GM12878 (cell line): ENCODE results near the gene FSIP1. TPM values are rescaled to one million over a fixed set of nuclear protein-coding genes. Genes with fewer than 3 reads are reported as not detected.

Experiments
- ATAC-seq: fragments of 200-7000 bp; cut with Tn5 transposase; 3 replicates; pipeline ENCODE4 v1.9.1; 2020; ENCODE audit warnings: mild to moderate bottlenecking, moderate library complexity
- BruUV-seq: library from RNA; stranded (reverse); fragments of 400-500 nt; replicated peaks from 2 replicates; lab custom pipeline; 2021; lab: Mats Ljungman, UMichigan
- CTCF ChIA-PET: fragments of 300-600 bp; sonication (Branson Sonifier 250); formaldehyde crosslinking; extraction: SDS; loops from one replicate; lab custom pipeline; 2021; ENCODE audit warnings: inconsistent platforms; lab: Yijun Ruan, JAX
- POLR2A ChIA-PET: fragments of 350-600 bp; formaldehyde crosslinking; extraction: SDS; loops from one replicate; lab custom pipeline; 2021; ENCODE audit warnings: inconsistent platforms; lab: Charles Lee
- RAD21 ChIA-PET: fragments of 300-600 bp; sonication (Branson Sonifier 250); formaldehyde crosslinking; loops from one replicate; lab custom pipeline; 2023; ENCODE audit warnings: antibody characterized with exemption; ENCODE audit not compliant: unreplicated experiment; lab: Charles Lee
- SMC1A ChIA-PET: fragments of 300-600 bp; sonication (Branson Sonifier 250); formaldehyde crosslinking; loops from one replicate; lab custom pipeline; 2023; ENCODE audit not compliant: unreplicated experiment, uncharacterized antibody; lab: Charles Lee
- DNase-seq: peaks from one replicate; pipeline ENCODE4 v3.0.0-alpha.2; 2011; ENCODE audit warnings: low read depth, low spot score
- FAIRE-seq: peaks from 3 replicates; lab custom pipeline; 2011; peaks lifted over from hg19 to GRCh38; lab: Jason Lieb, UNC
- H2AFZ ChIP-seq: 2 replicates; pipeline ENCODE4 v1.6.0; 2011; ENCODE audit warnings: low read depth, low read length, control low read depth; ENCODE audit not compliant: control insufficient read depth
- H3K27ac ChIP-seq: 2 replicates; pipeline ENCODE4 v1.5.1; 2011; ENCODE audit warnings: control low read depth; ENCODE audit not compliant: control insufficient read depth, insufficient read depth
- H3K27me3 ChIP-seq, 2 experiments: replicated peaks in 1 of 2; 2 replicates each; pipeline versions ENCODE4 v1.6.0 to v1.6.1; 2011; ENCODE audit warnings: low read length in 1 of 2; ENCODE audit not compliant: control insufficient read depth in 2 of 2, insufficient read depth in 2 of 2
- H3K36me3 ChIP-seq, 2 experiments: 2 replicates each; pipeline ENCODE4 v1.5.1; 2011; ENCODE audit warnings: low read length in 1 of 2; ENCODE audit not compliant: control insufficient read depth in 2 of 2, insufficient read depth in 2 of 2
- H3K4me1 ChIP-seq: 2 replicates; pipeline ENCODE4 v1.6.1; 2011; ENCODE audit warnings: mild to moderate bottlenecking, low read length, moderate library complexity, mixed read lengths; ENCODE audit not compliant: control insufficient read depth, insufficient read depth
- H3K4me2 ChIP-seq: 2 replicates; pipeline ENCODE4 v1.6.0; 2011; ENCODE audit warnings: control low read depth; ENCODE audit not compliant: control insufficient read depth, insufficient read depth
- H3K4me3 ChIP-seq: fragments of 200-600 bp; sonication (generic); 2 replicates; pipeline ENCODE4 v1.5.1; 2016
- H3K79me2 ChIP-seq: 2 replicates; pipeline ENCODE4 v1.6.0; 2011; ENCODE audit warnings: low read length; ENCODE audit not compliant: control insufficient read depth, insufficient read depth
- H3K9ac ChIP-seq: 2 replicates; pipeline ENCODE4 v1.8.0; 2011; ENCODE audit warnings: low read length, control low read depth, mixed read lengths; ENCODE audit not compliant: control insufficient read depth, insufficient read depth
- H3K9me3 ChIP-seq: replicated peaks from 3 replicates; pipeline ENCODE4 v1.5.1; 2011; ENCODE audit warnings: mild to moderate bottlenecking, low read length; ENCODE audit not compliant: control insufficient read depth, insufficient read depth
- H4K20me1 ChIP-seq: 2 replicates; pipeline ENCODE4 v1.6.0; 2011; ENCODE audit not compliant: control insufficient read depth, insufficient read depth
- BCL11A ChIP-seq: IDR thresholded peaks from 2 replicates; pipeline ENCODE4 v1.6.1; 2011; ENCODE audit warnings: low read depth, low read length
- IKZF2 ChIP-seq, 2 experiments: fragments of 450-650 bp; IDR thresholded peaks; 2 replicates each; pipeline ENCODE4 v1.6.1; 2017; ENCODE audit warnings: mild to moderate bottlenecking in 2 of 2, moderate library complexity in 2 of 2
- NFIC ChIP-seq: IDR thresholded peaks from 2 replicates; pipeline ENCODE4 v1.6.1; 2012; ENCODE audit warnings: low read depth, mild to moderate bottlenecking, inconsistent platforms, low read length, moderate library complexity
- PML ChIP-seq: IDR thresholded peaks from 2 replicates; pipeline ENCODE4 v1.6.1; 2012; ENCODE audit warnings: low read length, inconsistent platforms
- SMAD1 ChIP-seq: fragments of 450-650 bp; IDR thresholded peaks from 2 replicates; pipeline ENCODE4 v1.6.1; 2018; ENCODE audit warnings: mild to moderate bottlenecking, low read depth; ENCODE audit not compliant: partially characterized antibody
- SMC3 ChIP-seq: IDR thresholded peaks from 2 replicates; pipeline ENCODE4 v1.6.1; 2011; ENCODE audit warnings: low read length, improper control_type of control experiment, borderline replicate concordance
- TBL1XR1 ChIP-seq: IDR thresholded peaks from 2 replicates; pipeline ENCODE4 v1.6.1; 2012; ENCODE audit warnings: low read depth, low read length, improper control_type of control experiment
- WGBS: methylation state at CpG from one replicate; pipeline ENCODE4 v1.1.6; 2016; ENCODE audit warnings: low lambda C conversion rate; ENCODE audit not compliant: insufficient replicate concordance, insufficient coverage; ENCODE audit errors: missing lambda C conversion rate; 5-methylcytosine and 5-hydroxymethylcytosine counted together
- in situ Hi-C: fragments of 300-500 bp; cut with MboI; formaldehyde crosslinking; loops from 9 replicates; pipeline ENCODE4 v1.14.3; 2018; ENCODE audit warnings: mixed read lengths
- intact Hi-C: fragments of 100-400 bp; cut with micrococcal nuclease; formaldehyde crosslinking; loops from one replicate; pipeline ENCODE4 v1.14.2; 2022; ENCODE audit not compliant: unreplicated experiment
- polyA plus RNA-seq, 11 experiments: library from polyadenylated mRNA; depleted of rRNA in 4 of 11; unstranded in 6 of 11; stranded (reverse) in 5 of 11; fragments of >200 nt; fragmentation: Nextera tagmentation in 4 of 11; fragmentation: Illumina TruSeq in 1 of 11; extraction: Ambion mirVana in 4 of 11; extraction: Trizol in 1 of 11; gene quantifications; 1 replicate in 1 of 11; 2 replicates in 10 of 11; pipeline versions ENCODE4 v1.2.1 to v1.2.3, GENCODE V29; 2011 to 2016; ENCODE audit warnings: inconsistent platforms in 2 of 11, missing spikeins in 2 of 11, low read depth in 1 of 11
- total RNA-seq, 4 experiments: library from RNA; depleted of rRNA in 3 of 4; stranded (reverse); fragments of >200 nt in 3 of 4; fragmentation: Illumina TruSeq in 1 of 4; extraction: Trizol in 1 of 4; gene quantifications; 2 replicates each; pipeline versions ENCODE4 v1.2.1 to v1.2.3, GENCODE V29; 2013 to 2021
- TF ChIP-seq, protein P1 (sequence below): IDR thresholded peaks from 2 replicates; pipeline ENCODE4 v1.6.1; 2012; ENCODE audit warnings: low read depth, low read length, improper control_type of control experiment
- TF ChIP-seq, protein P2 (sequence below): fragments of 450-650 bp; IDR thresholded peaks from 2 replicates; pipeline ENCODE4 v1.6.1; 2017; ENCODE audit warnings: antibody characterized with exemption, mild to moderate bottlenecking, moderate library complexity
- TF ChIP-seq, protein P3 (sequence below): fragments of 450-650 bp; IDR thresholded peaks from 2 replicates; pipeline ENCODE4 v1.6.1; 2016; ENCODE audit warnings: mild to moderate bottlenecking
- TF ChIP-seq, protein P4 (sequence below): fragments of 450-650 bp; formaldehyde crosslinking; IDR thresholded peaks from 2 replicates; pipeline ENCODE4 v1.5.0; 2022; ENCODE audit warnings: mild to moderate bottlenecking, missing genetic modification characterization
- TF ChIP-seq, protein P5 (sequence below): fragments of 450-650 bp; IDR thresholded peaks from 2 replicates; pipeline ENCODE4 v1.6.1; 2017; ENCODE audit warnings: borderline replicate concordance

Gene FSIP1
- total and polyA plus RNA-seq, 10 of the 15 experiments (the other 5 are each of a cell fraction or from before 2014, with no cell fraction given), result 0.15 to 0.67 (median 0.35) TPM

DNA sequence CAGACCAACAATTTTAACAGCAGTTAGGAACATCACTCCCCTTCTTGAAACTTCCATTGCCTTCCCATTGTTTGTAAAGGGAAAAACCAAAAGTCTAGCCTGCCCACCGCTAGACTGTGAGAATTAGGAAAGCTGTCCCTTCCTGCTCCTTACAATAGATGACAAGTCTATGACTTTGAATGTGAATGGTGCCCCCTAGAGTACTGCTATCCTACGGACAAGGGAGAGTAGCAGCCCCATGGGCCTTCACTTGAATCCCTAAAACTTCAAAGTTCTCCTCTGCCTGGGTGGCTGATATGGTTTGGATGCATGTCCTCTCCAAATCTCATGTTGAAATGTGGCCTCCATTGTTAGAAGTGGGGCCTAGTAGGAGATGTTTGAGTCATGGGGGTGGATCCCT, 41.0 kb upstream of the FSIP1 start:
- SMC1A ChIA-PET, result no interaction called here
- no peak overlapping the region for H3K27ac ChIP-seq
- no peak overlapping the region for H3K9ac ChIP-seq
- BruUV-seq, result no TSS peak
- POLR2A ChIA-PET, result no interaction called here
- H3K4me3 ChIP-seq, result no peak overlapping the region
- no peaks in the 10 kb centered on the region for H3K4me1 ChIP-seq
- intact Hi-C loops (no loop called here), in situ Hi-C loops (no loop called here)
- no peak overlapping the region for H2AFZ ChIP-seq
- 39% methylated on average over 2 of the region's 2 CpGs for WGBS
- no peaks in the 10 kb centered on the region for H3K36me3 ChIP-seq
- H3K4me2 ChIP-seq, result no peak overlapping the region
- CTCF ChIA-PET, result interaction anchor here (1.3 kb wide), 1 partner anchor 54 kb away, joined by 3 read pairs; no protein-coding TSS in a partner anchor
- no peaks in the 10 kb centered on the region; a peak in 3 of 4 replicates for H3K27me3 ChIP-seq
- no peaks in the 10 kb centered on the region for H3K9me3 ChIP-seq
- no peaks in the 10 kb centered on the region for H3K79me2 ChIP-seq
- FAIRE-seq (no peak), DNase-seq (no peak), ATAC-seq (no peak)
- RAD21 ChIA-PET, result no interaction called here
- no peaks in the 10 kb centered on the region for H4K20me1 ChIP-seq
- TF ChIP-seq, protein P1, sequence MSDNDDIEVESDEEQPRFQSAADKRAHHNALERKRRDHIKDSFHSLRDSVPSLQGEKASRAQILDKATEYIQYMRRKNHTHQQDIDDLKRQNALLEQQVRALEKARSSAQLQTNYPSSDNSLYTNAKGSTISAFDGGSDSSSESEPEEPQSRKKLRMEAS, result no peak
- TF ChIP-seq NFIC (no peak), PML (no peak), BCL11A (no peak), SMAD1 (no peak), IKZF2 (IDR thresholded peaks at IDR 0.05) (no peak), TBL1XR1 (no peak), SMC3 (no peak)
- TF ChIP-seq, protein P2, sequence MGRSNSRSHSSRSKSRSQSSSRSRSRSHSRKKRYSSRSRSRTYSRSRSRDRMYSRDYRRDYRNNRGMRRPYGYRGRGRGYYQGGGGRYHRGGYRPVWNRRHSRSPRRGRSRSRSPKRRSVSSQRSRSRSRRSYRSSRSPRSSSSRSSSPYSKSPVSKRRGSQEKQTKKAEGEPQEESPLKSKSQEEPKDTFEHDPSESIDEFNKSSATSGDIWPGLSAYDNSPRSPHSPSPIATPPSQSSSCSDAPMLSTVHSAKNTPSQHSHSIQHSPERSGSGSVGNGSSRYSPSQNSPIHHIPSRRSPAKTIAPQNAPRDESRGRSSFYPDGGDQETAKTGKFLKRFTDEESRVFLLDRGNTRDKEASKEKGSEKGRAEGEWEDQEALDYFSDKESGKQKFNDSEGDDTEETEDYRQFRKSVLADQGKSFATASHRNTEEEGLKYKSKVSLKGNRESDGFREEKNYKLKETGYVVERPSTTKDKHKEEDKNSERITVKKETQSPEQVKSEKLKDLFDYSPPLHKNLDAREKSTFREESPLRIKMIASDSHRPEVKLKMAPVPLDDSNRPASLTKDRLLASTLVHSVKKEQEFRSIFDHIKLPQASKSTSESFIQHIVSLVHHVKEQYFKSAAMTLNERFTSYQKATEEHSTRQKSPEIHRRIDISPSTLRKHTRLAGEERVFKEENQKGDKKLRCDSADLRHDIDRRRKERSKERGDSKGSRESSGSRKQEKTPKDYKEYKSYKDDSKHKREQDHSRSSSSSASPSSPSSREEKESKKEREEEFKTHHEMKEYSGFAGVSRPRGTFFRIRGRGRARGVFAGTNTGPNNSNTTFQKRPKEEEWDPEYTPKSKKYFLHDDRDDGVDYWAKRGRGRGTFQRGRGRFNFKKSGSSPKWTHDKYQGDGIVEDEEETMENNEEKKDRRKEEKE, result no peak
- TF ChIP-seq, protein P3, sequence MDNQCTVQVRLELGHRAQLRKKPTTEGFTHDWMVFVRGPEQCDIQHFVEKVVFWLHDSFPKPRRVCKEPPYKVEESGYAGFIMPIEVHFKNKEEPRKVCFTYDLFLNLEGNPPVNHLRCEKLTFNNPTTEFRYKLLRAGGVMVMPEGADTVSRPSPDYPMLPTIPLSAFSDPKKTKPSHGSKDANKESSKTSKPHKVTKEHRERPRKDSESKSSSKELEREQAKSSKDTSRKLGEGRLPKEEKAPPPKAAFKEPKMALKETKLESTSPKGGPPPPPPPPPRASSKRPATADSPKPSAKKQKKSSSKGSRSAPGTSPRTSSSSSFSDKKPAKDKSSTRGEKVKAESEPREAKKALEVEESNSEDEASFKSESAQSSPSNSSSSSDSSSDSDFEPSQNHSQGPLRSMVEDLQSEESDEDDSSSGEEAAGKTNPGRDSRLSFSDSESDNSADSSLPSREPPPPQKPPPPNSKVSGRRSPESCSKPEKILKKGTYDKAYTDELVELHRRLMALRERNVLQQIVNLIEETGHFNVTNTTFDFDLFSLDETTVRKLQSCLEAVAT, result no peak
- TF ChIP-seq, protein P4, sequence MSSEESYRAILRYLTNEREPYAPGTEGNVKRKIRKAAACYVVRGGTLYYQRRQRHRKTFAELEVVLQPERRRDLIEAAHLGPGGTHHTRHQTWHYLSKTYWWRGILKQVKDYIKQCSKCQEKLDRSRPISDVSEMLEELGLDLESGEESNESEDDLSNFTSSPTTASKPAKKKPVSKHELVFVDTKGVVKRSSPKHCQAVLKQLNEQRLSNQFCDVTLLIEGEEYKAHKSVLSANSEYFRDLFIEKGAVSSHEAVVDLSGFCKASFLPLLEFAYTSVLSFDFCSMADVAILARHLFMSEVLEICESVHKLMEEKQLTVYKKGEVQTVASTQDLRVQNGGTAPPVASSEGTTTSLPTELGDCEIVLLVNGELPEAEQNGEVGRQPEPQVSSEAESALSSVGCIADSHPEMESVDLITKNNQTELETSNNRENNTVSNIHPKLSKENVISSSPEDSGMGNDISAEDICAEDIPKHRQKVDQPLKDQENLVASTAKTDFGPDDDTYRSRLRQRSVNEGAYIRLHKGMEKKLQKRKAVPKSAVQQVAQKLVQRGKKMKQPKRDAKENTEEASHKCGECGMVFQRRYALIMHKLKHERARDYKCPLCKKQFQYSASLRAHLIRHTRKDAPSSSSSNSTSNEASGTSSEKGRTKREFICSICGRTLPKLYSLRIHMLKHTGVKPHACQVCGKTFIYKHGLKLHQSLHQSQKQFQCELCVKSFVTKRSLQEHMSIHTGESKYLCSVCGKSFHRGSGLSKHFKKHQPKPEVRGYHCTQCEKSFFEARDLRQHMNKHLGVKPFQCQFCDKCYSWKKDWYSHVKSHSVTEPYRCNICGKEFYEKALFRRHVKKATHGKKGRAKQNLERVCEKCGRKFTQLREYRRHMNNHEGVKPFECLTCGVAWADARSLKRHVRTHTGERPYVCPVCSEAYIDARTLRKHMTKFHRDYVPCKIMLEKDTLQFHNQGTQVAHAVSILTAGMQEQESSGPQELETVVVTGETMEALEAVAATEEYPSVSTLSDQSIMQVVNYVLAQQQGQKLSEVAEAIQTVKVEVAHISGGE (CRISPR knock-in tag), result no peak
- TF ChIP-seq, protein P5, sequence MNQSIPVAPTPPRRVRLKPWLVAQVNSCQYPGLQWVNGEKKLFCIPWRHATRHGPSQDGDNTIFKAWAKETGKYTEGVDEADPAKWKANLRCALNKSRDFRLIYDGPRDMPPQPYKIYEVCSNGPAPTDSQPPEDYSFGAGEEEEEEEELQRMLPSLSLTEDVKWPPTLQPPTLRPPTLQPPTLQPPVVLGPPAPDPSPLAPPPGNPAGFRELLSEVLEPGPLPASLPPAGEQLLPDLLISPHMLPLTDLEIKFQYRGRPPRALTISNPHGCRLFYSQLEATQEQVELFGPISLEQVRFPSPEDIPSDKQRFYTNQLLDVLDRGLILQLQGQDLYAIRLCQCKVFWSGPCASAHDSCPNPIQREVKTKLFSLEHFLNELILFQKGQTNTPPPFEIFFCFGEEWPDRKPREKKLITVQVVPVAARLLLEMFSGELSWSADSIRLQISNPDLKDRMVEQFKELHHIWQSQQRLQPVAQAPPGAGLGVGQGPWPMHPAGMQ, result no peak
